ENCODE results near the gene KDM4C.

DNA sequence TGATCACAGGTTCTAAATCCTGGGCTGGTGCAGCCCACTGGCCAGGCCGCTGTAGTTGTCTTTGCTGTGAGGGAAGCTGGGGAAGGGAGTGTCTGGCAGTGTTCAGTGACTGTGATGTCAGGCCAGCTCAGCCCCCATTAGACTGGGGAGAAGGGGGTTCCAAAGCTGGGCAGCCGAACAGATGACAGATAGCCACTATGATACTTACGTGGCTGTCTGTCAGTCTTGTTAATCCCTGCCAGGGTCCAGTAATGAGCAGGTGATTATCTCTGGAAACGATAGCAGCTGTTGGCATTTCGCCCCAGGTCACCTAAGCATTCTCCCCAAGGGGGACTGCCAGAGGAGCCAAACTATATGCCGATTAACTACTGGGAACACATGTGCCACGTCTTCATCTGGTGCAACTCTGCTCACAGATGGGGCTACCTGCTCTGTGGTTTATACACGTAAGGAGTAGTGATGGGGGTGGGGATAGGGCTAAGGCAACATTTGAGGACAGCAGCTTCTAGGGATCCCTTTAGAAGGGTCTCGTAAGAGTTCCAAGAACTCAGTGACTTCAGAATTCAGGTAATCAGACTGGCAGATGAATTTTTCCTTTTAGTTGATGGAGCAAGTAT, 396.3 kb downstream of the KDM4C start:
- TF ChIP-seq, protein P1, sequence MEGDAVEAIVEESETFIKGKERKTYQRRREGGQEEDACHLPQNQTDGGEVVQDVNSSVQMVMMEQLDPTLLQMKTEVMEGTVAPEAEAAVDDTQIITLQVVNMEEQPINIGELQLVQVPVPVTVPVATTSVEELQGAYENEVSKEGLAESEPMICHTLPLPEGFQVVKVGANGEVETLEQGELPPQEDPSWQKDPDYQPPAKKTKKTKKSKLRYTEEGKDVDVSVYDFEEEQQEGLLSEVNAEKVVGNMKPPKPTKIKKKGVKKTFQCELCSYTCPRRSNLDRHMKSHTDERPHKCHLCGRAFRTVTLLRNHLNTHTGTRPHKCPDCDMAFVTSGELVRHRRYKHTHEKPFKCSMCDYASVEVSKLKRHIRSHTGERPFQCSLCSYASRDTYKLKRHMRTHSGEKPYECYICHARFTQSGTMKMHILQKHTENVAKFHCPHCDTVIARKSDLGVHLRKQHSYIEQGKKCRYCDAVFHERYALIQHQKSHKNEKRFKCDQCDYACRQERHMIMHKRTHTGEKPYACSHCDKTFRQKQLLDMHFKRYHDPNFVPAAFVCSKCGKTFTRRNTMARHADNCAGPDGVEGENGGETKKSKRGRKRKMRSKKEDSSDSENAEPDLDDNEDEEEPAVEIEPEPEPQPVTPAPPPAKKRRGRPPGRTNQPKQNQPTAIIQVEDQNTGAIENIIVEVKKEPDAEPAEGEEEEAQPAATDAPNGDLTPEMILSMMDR (conservative IDR thresholded peaks at IDR 0.05; ENCODE audit: low read length), result no peak
- no peak for TF ChIP-seq EZH2phosphoT487 (IDR thresholded peaks at IDR 0.05; ENCODE audit: borderline replicate concordance, low read depth, low read length)
